Neural cell (in vitro differentiated cells): ENCODE results near the gene C11orf68. TPM values are rescaled to one million over a fixed set of nuclear protein-coding genes. Genes with fewer than 3 reads are reported as not detected.

Source experiments
- H2AFZ ChIP-seq: fragments of 200-600, 300-800 bp; sonication (generic), shearing (Covaris generic); 2 replicates; pipeline ENCODE4 v1.6.0; 2014; ENCODE audit warnings: low read depth, mild to moderate bottlenecking, antibody characterized with exemption, low read length, moderate library complexity
- H3F3A ChIP-seq: fragments of 200-600 bp; shearing (Covaris generic); 2 replicates; pipeline ENCODE4 v1.6.1; 2016; ENCODE audit warnings: mild to moderate bottlenecking, moderate library complexity, mixed read lengths, antibody characterized with exemption, low read length; ENCODE audit not compliant: insufficient read depth, poor library complexity, severe bottlenecking
- H3K27ac ChIP-seq: fragments of 200-600, 300-800 bp; sonication (generic), shearing (Covaris generic); 2 replicates; pipeline ENCODE4 v1.5.1; 2014; ENCODE audit warnings: mild to moderate bottlenecking, low read length, moderate library complexity
- H3K27me3 ChIP-seq: fragments of 300-800, 200-600 bp; sonication (generic), shearing (Covaris generic); 2 replicates; pipeline ENCODE4 v1.6.0; 2014; ENCODE audit warnings: mild to moderate bottlenecking, low read depth, low read length, moderate library complexity; ENCODE audit not compliant: insufficient read depth
- H3K36me3 ChIP-seq: fragments of 300-800, 200-600 bp; sonication (generic), shearing (Covaris generic); 2 replicates; pipeline ENCODE4 v1.5.1; 2014; ENCODE audit warnings: mild to moderate bottlenecking, antibody characterized with exemption, low read length, moderate library complexity; ENCODE audit not compliant: insufficient read depth
- H3K4me2 ChIP-seq: fragments of 300-800, 200-600 bp; sonication (generic), shearing (Covaris generic); 2 replicates; pipeline ENCODE4 v1.6.0; 2014; ENCODE audit warnings: mild to moderate bottlenecking, low read length
- H3K4me3 ChIP-seq: fragments of 300-800, 200-600 bp; sonication (generic), shearing (Covaris generic); 2 replicates; pipeline ENCODE4 v1.5.1; 2014; ENCODE audit warnings: mild to moderate bottlenecking, low read length, moderate library complexity
- H3K79me2 ChIP-seq: fragments of 200-600 bp; shearing (Covaris generic); replicated peaks from 2 replicates; pipeline ENCODE4 v1.6.0; 2014; ENCODE audit warnings: mild to moderate bottlenecking, low read length, moderate library complexity; ENCODE audit not compliant: insufficient read depth
- H3K9ac ChIP-seq: fragments of 300-800, 200-600 bp; sonication (generic), shearing (Covaris generic); 2 replicates; pipeline ENCODE4 v1.6.1; 2016; ENCODE audit warnings: mild to moderate bottlenecking, low read length, mixed read lengths
- H3K9me2 ChIP-seq: fragments of 200-600 bp; shearing (Covaris generic); 2 replicates; pipeline ENCODE4 v1.6.1; 2016; ENCODE audit warnings: mild to moderate bottlenecking, low read length, mixed read lengths; ENCODE audit not compliant: insufficient read depth
- H3K9me3 ChIP-seq: fragments of 200-600, 300-800 bp; sonication (generic), shearing (Covaris generic); 2 replicates; pipeline ENCODE4 v1.6.1; 2016; ENCODE audit warnings: mild to moderate bottlenecking, mixed run types, low read length, moderate library complexity, mixed read lengths
- H4K20me1 ChIP-seq: fragments of 200-600 bp; shearing (Covaris generic); 2 replicates; pipeline ENCODE4 v1.6.1; 2016; ENCODE audit warnings: mild to moderate bottlenecking, mixed run types; ENCODE audit not compliant: insufficient read depth
- EP300 ChIP-seq: fragments of 450-650 bp; conservative IDR thresholded peaks from 2 replicates; pipeline ENCODE4 v1.6.1; 2014; ENCODE audit warnings: antibody characterized with exemption, mild to moderate bottlenecking, moderate library complexity; ENCODE audit not compliant: poor library complexity, severe bottlenecking
- EZH2 ChIP-seq: fragments of 200-600, 300-800 bp; shearing (Covaris generic), sonication (generic); IDR thresholded peaks from 2 replicates; pipeline ENCODE4 v1.6.1; 2014; ENCODE audit warnings: antibody characterized with exemption, low read length, borderline replicate concordance, mild to moderate bottlenecking; ENCODE audit not compliant: insufficient read depth, poor library complexity, severe bottlenecking
- MXI1 ChIP-seq: fragments of 450-650 bp; conservative IDR thresholded peaks from 2 replicates; pipeline ENCODE4 v1.6.1; 2014; ENCODE audit warnings: antibody characterized with exemption, mild to moderate bottlenecking; ENCODE audit not compliant: poor library complexity, severe bottlenecking
- POLR2AphosphoS5 ChIP-seq: IDR thresholded peaks from 2 replicates; pipeline ENCODE4 v1.6.1; 2012
- RAD21 ChIP-seq: fragments of 450-650 bp; conservative IDR thresholded peaks from 2 replicates; pipeline ENCODE4 v1.6.1; 2014; ENCODE audit warnings: antibody characterized with exemption, mild to moderate bottlenecking, moderate library complexity
- SMC3 ChIP-seq: fragments of 450-650 bp; conservative IDR thresholded peaks from 2 replicates; pipeline ENCODE4 v1.6.1; 2014; ENCODE audit warnings: antibody characterized with exemption, mild to moderate bottlenecking, moderate library complexity; ENCODE audit not compliant: poor library complexity
- TAF1 ChIP-seq: IDR thresholded peaks from 2 replicates; pipeline ENCODE4 v1.6.1; 2012; ENCODE audit warnings: low read depth
- polyA plus RNA-seq: library from polyadenylated mRNA; depleted of rRNA; stranded (reverse); fragments of >200 nt; gene quantifications from 2 replicates; pipeline ENCODE4 v1.2.3, GENCODE V29; 2014
- TF ChIP-seq, protein P1 (sequence below): fragments of 450-650 bp; IDR thresholded peaks from 2 replicates; pipeline ENCODE4 v1.5.1; 2014; ENCODE audit warnings: antibody characterized with exemption, mild to moderate bottlenecking, moderate library complexity; ENCODE audit not compliant: poor library complexity, severe bottlenecking
- TF ChIP-seq, protein P2 (sequence below): IDR thresholded peaks from 2 replicates; pipeline ENCODE4 v1.6.1; 2012; ENCODE audit warnings: borderline replicate concordance

Gene C11orf68
- polyA plus RNA-seq, 1 donor from 2014 or later = 13.3 TPM

DNA sequence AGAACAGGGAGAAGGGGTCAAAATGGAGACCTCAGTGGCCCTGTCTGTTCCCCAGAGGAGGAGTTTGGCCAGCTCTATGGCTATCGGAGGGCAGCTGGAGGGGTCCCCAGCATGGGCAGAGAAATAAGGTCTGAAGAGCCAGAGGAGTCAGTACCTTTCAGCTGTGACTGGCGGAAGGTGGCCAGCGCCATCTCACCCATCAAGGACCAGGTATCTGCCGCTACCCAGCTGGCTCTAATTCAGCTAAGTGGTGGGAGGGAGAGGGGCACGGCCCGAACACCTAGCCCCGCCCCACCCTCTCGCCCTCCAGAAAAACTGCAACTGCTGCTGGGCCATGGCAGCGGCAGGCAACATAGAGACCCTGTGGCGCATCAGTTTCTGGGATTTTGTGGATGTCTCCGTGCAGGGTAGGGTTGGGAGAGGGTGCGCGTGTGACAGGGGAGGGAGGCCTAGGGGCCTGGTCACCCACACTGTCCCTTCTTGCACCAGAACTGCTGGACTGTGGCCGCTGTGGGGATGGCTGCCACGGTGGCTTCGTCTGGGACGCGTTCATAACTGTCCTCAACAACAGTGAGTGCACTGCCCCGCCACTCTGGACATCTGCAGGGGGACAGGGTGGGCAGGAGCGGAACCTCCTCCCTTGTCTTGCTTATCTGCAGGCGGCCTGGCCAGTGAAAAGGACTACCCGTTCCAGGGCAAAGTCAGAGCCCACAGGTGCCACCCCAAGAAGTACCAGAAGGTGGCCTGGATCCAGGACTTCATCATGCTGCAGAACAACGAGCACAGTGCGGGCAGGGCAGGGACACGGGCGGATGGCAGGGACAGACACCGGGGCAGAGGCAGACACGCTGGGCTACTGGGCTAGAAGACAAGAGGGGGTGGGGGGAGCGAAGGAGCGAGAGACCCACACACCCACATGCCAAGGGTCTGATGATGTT, 36.5 kb downstream of the C11orf68 start:
- Histone ChIP-seq H3K4me3 (no peak overlapping the region), H3K9ac (no peak overlapping the region), H3K9me2 (no peaks in the 10 kb centered on the region), H4K20me1 (no peaks in the 10 kb centered on the region), H3F3A (no peaks in the 10 kb centered on the region), H3K9me3 (no peaks in the 10 kb centered on the region), H3K27me3 (no peaks in the 10 kb centered on the region), H2AFZ (no peak overlapping the region), H3K27ac (no peak overlapping the region), H3K36me3 (no peaks in the 10 kb centered on the region), H3K79me2 (peaks cover 17% of the 10 kb centered on the region), H3K4me2 (no peak overlapping the region)
- TF ChIP-seq EP300 (no peak), MXI1 (no peak), SMC3 (no peak), RAD21 (no peak), POLR2AphosphoS5 (no peak), TAF1 (no peak), EZH2 (no peak)
- TF ChIP-seq, protein P1, sequence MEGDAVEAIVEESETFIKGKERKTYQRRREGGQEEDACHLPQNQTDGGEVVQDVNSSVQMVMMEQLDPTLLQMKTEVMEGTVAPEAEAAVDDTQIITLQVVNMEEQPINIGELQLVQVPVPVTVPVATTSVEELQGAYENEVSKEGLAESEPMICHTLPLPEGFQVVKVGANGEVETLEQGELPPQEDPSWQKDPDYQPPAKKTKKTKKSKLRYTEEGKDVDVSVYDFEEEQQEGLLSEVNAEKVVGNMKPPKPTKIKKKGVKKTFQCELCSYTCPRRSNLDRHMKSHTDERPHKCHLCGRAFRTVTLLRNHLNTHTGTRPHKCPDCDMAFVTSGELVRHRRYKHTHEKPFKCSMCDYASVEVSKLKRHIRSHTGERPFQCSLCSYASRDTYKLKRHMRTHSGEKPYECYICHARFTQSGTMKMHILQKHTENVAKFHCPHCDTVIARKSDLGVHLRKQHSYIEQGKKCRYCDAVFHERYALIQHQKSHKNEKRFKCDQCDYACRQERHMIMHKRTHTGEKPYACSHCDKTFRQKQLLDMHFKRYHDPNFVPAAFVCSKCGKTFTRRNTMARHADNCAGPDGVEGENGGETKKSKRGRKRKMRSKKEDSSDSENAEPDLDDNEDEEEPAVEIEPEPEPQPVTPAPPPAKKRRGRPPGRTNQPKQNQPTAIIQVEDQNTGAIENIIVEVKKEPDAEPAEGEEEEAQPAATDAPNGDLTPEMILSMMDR = no peak
- TF ChIP-seq, protein P2, sequence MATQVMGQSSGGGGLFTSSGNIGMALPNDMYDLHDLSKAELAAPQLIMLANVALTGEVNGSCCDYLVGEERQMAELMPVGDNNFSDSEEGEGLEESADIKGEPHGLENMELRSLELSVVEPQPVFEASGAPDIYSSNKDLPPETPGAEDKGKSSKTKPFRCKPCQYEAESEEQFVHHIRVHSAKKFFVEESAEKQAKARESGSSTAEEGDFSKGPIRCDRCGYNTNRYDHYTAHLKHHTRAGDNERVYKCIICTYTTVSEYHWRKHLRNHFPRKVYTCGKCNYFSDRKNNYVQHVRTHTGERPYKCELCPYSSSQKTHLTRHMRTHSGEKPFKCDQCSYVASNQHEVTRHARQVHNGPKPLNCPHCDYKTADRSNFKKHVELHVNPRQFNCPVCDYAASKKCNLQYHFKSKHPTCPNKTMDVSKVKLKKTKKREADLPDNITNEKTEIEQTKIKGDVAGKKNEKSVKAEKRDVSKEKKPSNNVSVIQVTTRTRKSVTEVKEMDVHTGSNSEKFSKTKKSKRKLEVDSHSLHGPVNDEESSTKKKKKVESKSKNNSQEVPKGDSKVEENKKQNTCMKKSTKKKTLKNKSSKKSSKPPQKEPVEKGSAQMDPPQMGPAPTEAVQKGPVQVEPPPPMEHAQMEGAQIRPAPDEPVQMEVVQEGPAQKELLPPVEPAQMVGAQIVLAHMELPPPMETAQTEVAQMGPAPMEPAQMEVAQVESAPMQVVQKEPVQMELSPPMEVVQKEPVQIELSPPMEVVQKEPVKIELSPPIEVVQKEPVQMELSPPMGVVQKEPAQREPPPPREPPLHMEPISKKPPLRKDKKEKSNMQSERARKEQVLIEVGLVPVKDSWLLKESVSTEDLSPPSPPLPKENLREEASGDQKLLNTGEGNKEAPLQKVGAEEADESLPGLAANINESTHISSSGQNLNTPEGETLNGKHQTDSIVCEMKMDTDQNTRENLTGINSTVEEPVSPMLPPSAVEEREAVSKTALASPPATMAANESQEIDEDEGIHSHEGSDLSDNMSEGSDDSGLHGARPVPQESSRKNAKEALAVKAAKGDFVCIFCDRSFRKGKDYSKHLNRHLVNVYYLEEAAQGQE = no peak

DNA sequence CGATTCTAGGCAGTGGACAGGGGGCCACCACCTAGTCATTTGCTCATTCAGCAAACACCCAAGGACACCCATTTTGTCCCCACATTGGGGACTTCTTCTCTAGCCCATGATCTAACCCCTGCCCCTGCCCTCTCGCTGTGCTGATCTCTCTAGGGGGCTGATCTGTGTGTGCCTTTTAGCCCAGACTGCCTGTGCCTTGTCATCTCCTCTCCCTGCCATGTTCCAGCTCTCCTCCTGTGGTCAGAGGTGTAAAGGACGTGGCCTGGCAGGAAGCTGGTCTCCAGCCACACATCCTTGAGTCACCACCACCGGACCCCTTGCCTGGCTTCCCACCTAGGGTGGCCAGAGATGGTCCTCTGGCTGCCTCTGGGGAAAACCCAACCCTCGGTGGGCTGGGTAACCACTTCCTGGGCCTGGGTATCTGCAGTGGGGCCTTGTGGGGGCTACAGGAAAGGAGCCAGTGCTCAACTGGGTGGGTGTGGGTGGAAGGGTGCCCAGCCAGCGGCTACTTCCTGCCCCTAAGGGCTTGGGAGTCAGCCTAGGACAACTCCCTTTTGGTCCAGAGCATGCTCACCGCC, 37.9 kb downstream of the C11orf68 start:
- no peak overlapping the region for H3K27ac ChIP-seq

More for the DNA sequence above, 37.9 kb downstream of the C11orf68 start:
- Histone ChIP-seq H3K9me3 (no peaks in the 10 kb centered on the region), H3K79me2 (peaks cover 8% of the 10 kb centered on the region), H3K4me3 (no peak overlapping the region), H3K36me3 (no peaks in the 10 kb centered on the region), H3K27me3 (no peaks in the 10 kb centered on the region), H3K4me2 (no peak overlapping the region), H3F3A (no peaks in the 10 kb centered on the region), H2AFZ (no peak overlapping the region), H3K9ac (no peak overlapping the region), H4K20me1 (no peaks in the 10 kb centered on the region), H3K9me2 (no peaks in the 10 kb centered on the region)
- TF ChIP-seq TAF1 (no peak), EZH2 (no peak), SMC3 (no peak), MXI1 (no peak), POLR2AphosphoS5 (no peak), EP300 (no peak), RAD21 (no peak)
- TF ChIP-seq, protein P1 = no peak
- TF ChIP-seq, protein P2 = no peak
